Body of pancreas (tissue), 4 donors: ENCODE data around the gene GRIK3. TPM values are rescaled to one million over a fixed set of nuclear protein-coding genes. Genes with fewer than 3 reads are reported as not detected.

Source experiments
- ATAC-seq: fragments of 150-250 bp; one replicate; pipeline ENCODE4 v1.9.1; 2016
- DNase-seq, 4 donors: peaks; one replicate each; pipeline ENCODE4 v3.0.0-alpha.2; 2019
- H3K27ac ChIP-seq, 4 donors: fragments of 200-600 bp; sonication (generic); 1 replicate in 3 of 4; 2 replicates in 1 of 4; pipeline versions ENCODE4 v1.5.1 to v1.6.1; 2016 to 2019; ENCODE audit warnings: mild to moderate bottlenecking in 1 of 4, mixed read lengths in 1 of 4, moderate library complexity in 1 of 4
- H3K27me3 ChIP-seq, 2 donors: fragments of 200-600 bp; sonication (generic); one replicate each; pipeline ENCODE4 v1.6.0; 2016; ENCODE audit warnings: mild to moderate bottlenecking in 1 of 2
- H3K36me3 ChIP-seq, 2 donors: fragments of 200-600 bp; sonication (generic); replicated peaks in 1 of 2; 2 replicates each; pipeline ENCODE4 v1.5.1; 2016; ENCODE audit warnings: low read depth in 2 of 2; ENCODE audit not compliant: insufficient read depth in 1 of 2
- H3K4me1 ChIP-seq: fragments of 200-600 bp; sonication (generic); one replicate; pipeline ENCODE4 v1.6.0; 2016
- H3K4me3 ChIP-seq, 2 donors: fragments of 200-600 bp; sonication (generic); 1 replicate in 1 of 2; 2 replicates in 1 of 2; pipeline ENCODE4 v1.5.1; 2016 to 2019
- H3K9me3 ChIP-seq, 3 donors: fragments of 200-600 bp; sonication (generic); 1 replicate in 2 of 3; 2 replicates in 1 of 3; pipeline ENCODE4 v1.5.1; 2016
- POLR2A ChIP-seq, 3 donors: fragments of 450-650 bp; IDR thresholded peaks; one replicate each; pipeline ENCODE4 v1.6.1; 2016; ENCODE audit warnings: antibody characterized with exemption in 3 of 3, mild to moderate bottlenecking in 2 of 3
- WGBS, 2 donors: methylation state at CpG; one replicate each; pipeline ENCODE4 v1.1.5; 2017; 5-methylcytosine and 5-hydroxymethylcytosine counted together
- intact Hi-C: fragments of 100-400 bp; cut with DNase I; formaldehyde crosslinking; loops from one replicate; pipeline ENCODE4 v1.15.1; 2023
- total RNA-seq, 2 donors: library from RNA; depleted of rRNA; stranded (reverse); fragments of >200 nt; gene quantifications; one replicate each; pipeline ENCODE4 v1.1.0, GENCODE V29; 2016
- TF ChIP-seq, protein P1 (sequence below), 7 experiments: fragments of 450-650 bp in 4 of 7; fragments of 200-600 bp in 3 of 7; sonication (generic) in 3 of 7; IDR thresholded peaks; one replicate each; pipeline ENCODE4 v1.5.1; 2016 to 2019; ENCODE audit warnings: antibody characterized with exemption in 7 of 7

The GRIK3 gene
- total RNA-seq, 2 donors from 2014 or later = under 0.01 to 0.99 TPM

DNA sequence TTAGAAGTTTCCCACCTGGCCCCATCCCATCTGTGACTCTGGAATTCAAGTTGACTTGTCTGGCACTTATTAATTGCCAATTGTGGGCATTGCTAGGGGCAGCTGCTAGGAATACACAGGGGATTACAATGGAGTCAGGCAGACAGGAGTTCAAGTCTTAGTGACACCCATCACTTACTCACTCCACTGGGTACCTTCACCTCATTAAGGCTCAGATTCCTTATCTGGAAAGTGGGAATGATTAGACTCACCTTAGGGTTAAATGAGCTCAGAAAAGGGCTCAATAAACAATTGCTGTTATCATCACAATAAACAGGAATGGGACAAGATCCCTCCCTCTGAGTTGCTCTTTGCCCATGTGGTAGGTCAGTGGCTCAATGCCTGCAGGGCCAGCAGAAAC, 18.2 kb downstream of the GRIK3 start:
- H3K9me3 ChIP-seq = peaks cover 0 to 6% (median 0%) of the 10 kb centered on the region in 3 donors
- ATAC-seq = no peak
- no peak overlapping the region for H3K4me3 ChIP-seq
- H3K36me3 ChIP-seq = no peaks in the 10 kb centered on the region
- H3K27ac ChIP-seq = no peak overlapping the region
- TF ChIP-seq, protein P1, sequence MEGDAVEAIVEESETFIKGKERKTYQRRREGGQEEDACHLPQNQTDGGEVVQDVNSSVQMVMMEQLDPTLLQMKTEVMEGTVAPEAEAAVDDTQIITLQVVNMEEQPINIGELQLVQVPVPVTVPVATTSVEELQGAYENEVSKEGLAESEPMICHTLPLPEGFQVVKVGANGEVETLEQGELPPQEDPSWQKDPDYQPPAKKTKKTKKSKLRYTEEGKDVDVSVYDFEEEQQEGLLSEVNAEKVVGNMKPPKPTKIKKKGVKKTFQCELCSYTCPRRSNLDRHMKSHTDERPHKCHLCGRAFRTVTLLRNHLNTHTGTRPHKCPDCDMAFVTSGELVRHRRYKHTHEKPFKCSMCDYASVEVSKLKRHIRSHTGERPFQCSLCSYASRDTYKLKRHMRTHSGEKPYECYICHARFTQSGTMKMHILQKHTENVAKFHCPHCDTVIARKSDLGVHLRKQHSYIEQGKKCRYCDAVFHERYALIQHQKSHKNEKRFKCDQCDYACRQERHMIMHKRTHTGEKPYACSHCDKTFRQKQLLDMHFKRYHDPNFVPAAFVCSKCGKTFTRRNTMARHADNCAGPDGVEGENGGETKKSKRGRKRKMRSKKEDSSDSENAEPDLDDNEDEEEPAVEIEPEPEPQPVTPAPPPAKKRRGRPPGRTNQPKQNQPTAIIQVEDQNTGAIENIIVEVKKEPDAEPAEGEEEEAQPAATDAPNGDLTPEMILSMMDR (IDR thresholded peaks at IDR 0.05) = no peak
- TF ChIP-seq POLR2A (IDR thresholded peaks at IDR 0.05) = no peak
- intact Hi-C loops = no loop called here
- no peaks in the 10 kb centered on the region for H3K4me1 ChIP-seq
- H3K27me3 ChIP-seq = no peaks in the 10 kb centered on the region
- no peak for DNase-seq

- no peak for ATAC-seq
- Histone ChIP-seq H3K4me3 (no peak overlapping the region), H3K27me3 (no peaks in the 10 kb centered on the region), H3K27ac (no peak overlapping the region), H3K36me3 (no peaks in the 10 kb centered on the region), H3K9me3 (peaks cover 0 to 6% (median 0%) of the 10 kb centered on the region in 3 donors), H3K4me1 (no peaks in the 10 kb centered on the region)
- 65 to 81% methylated on average over 5 to 7 of the region's 7 CpGs for WGBS, 2 donors
- intact Hi-C loops = no loop called here
- no peak for DNase-seq
- no peak for TF ChIP-seq POLR2A (IDR thresholded peaks at IDR 0.05)
- TF ChIP-seq, protein P1 (IDR thresholded peaks at IDR 0.05) = no peak
These were observed 18.6 kb downstream of the GRIK3 start for GRCh38 chr1:37015713-37016112.

DNA sequence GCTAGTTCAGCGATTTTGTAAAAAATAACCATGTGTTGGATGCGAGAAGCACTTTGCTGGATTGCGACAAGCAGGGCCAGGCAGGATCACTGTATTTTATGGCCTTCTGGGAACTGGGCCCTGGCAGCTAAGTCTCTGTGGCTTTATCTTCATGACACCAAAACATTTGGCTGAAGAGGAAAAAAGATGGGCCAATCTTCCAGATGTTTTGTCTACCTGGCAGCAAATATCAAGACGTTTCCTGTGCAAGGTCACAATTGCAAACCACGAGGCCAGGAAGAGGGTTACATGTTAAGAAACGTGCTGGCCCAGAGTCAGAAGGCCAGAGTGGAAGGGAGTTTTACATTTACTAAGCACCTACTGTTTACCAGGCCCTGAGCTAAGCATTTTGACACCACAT, 22.1 kb downstream of the GRIK3 start:
- Histone ChIP-seq H3K27me3 (no peaks in the 10 kb centered on the region), H3K4me1 (no peaks in the 10 kb centered on the region), H3K9me3 (no peaks in the 10 kb centered on the region), H3K27ac (no peak overlapping the region), H3K4me3 (no peak overlapping the region), H3K36me3 (no peaks in the 10 kb centered on the region)
- no peak for DNase-seq
- intact Hi-C loops = no loop called here
- 47 to 52% methylated on average over 6 of the region's 6 CpGs for WGBS, 2 donors
- TF ChIP-seq, protein P1 (IDR thresholded peaks at IDR 0.05) = no peak
- no peak for TF ChIP-seq POLR2A (IDR thresholded peaks at IDR 0.05)
- no peak for ATAC-seq

DNA sequence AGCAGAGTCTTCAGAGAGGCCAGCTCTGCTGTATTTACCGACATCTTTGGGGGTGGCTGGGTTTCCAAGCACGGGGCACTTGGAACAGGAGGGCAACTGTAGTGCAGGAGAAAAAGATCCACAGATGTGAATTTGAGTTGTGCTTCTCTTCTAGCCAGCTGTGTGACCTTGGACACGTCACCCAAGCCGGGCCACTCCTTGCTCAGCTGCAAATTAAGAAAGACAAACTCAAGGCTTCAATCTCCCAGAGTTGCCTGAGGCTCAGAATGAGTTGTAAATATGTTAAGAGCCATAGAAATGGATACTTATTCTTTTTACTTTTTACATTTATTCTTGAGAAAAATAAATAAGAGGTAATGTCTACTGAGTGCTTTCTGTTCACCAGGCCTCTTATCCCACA, 24.3 kb downstream of the GRIK3 start:
- ATAC-seq = no peak
- 44 to 49% methylated on average over 4 of the region's 4 CpGs for WGBS, 2 donors
- no peak overlapping the region for H3K4me3 ChIP-seq
- no peaks in the 10 kb centered on the region for H3K36me3 ChIP-seq
- intact Hi-C loops = no loop called here
- H3K27me3 ChIP-seq = no peaks in the 10 kb centered on the region
- no peak overlapping the region for H3K27ac ChIP-seq
- no peak for DNase-seq
- TF ChIP-seq, protein P1 (IDR thresholded peaks at IDR 0.05) = no peak
- no peak for TF ChIP-seq POLR2A (IDR thresholded peaks at IDR 0.05)
- H3K9me3 ChIP-seq = no peaks in the 10 kb centered on the region
- no peaks in the 10 kb centered on the region for H3K4me1 ChIP-seq

DNA sequence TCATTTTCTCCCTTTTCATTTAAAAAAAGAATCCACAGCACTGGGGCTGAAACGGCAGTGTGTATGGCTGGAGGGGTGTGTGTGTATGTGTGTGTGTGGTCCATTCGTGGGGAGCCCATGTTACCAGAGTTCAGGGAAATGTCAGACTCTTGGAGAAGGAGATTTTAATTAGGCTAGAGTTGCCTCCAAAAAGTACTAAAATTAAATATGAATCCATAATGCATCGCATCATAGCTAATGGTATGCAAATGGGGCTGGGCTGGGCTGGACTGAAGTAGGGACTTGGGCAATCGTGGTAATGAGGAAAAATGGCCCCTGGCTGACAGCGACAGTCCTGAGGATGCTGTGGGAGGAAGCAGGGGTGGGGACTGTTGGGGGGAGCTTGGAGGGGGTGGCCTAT, 24.8 kb downstream of the GRIK3 start:
- WGBS, 2 donors = 29 to 44% methylated on average over 5 of the region's 5 CpGs
- no peak for TF ChIP-seq POLR2A (IDR thresholded peaks at IDR 0.05)
- TF ChIP-seq, protein P1 (IDR thresholded peaks at IDR 0.05) = no peak
- no peak for ATAC-seq
- H3K27ac ChIP-seq = no peak overlapping the region
- intact Hi-C loops = no loop called here
- DNase-seq = no peak
- no peak overlapping the region for H3K4me3 ChIP-seq
- H3K36me3 ChIP-seq = no peaks in the 10 kb centered on the region
- no peaks in the 10 kb centered on the region for H3K4me1 ChIP-seq
- no peaks in the 10 kb centered on the region for H3K9me3 ChIP-seq
- no peaks in the 10 kb centered on the region for H3K27me3 ChIP-seq
